Myocyte (in vitro differentiated cells): ENCODE measurements around the gene IL17F. TPM values are rescaled to one million over a fixed set of nuclear protein-coding genes. Genes with fewer than 3 reads are reported as not detected.

ENCODE experiments used
- DNase-seq: peaks from one replicate; pipeline ENCODE4 v3.0.0-alpha.2; 2012; ENCODE audit warnings: low read depth
- polyA plus RNA-seq: library from polyadenylated mRNA; unstranded; fragments of >200 nt; gene quantifications from one replicate; pipeline ENCODE4 v1.2.1, GENCODE V29; 2012; ENCODE audit warnings: missing spikeins
- total RNA-seq: library from RNA; depleted of rRNA; stranded (reverse); fragments of >200 nt; gene quantifications from 2 replicates; pipeline ENCODE4 v1.2.3, GENCODE V29; 2014

Gene IL17F
- not detected in 2 replicates for total RNA-seq
- not detected for polyA plus RNA-seq

GRCh38 chr6:52244400-52244799, at the start of gene IL17F:
IL17F (minus strand) TSS chr6:52244500; CDS start chr6:52244429, 71 bp downstream.
- no peak for DNase-seq

- DNase-seq, result peak; percentile 11
Observed at GRCh38 chr6:52293067-52293466, 48.8 kb upstream of the IL17F start.

- no peak for DNase-seq
Observed at GRCh38 chr6:52288841-52289240, 44.5 kb upstream of the IL17F start.

- no peak for DNase-seq
Observed at GRCh38 chr6:52288216-52288615, 43.9 kb upstream of the IL17F start.

GRCh38 chr6:52286798-52287432, 42.6 kb upstream of the IL17F start:
- peak; percentile 81 for DNase-seq

GRCh38 chr6:52285177-52286068, 41.1 kb upstream of the IL17F start:
- peak; percentile 33 for DNase-seq

GRCh38 chr6:52284460-52285176, 40.3 kb upstream of the IL17F start, which contains the start of gene MCM3:
MCM3 (minus strand) TSS chr6:52284742; CDS start chr6:52284674, 68 bp downstream.
- peak; percentile 100 for DNase-seq

GRCh38 chr6:52284131-52284459, 39.8 kb upstream of the IL17F start:
- peak; percentile 22 for DNase-seq

GRCh38 chr6:52283111-52283510, 38.8 kb upstream of the IL17F start:
- no peak for DNase-seq

- DNase-seq, result no peak
Observed at GRCh38 chr6:52276130-52276529, 31.8 kb upstream of the IL17F start.

GRCh38 chr6:52271852-52272460, 27.7 kb upstream of the IL17F start:
- no peak for DNase-seq

- DNase-seq, result peak; percentile 66
Observed at GRCh38 chr6:52263709-52264540, 19.6 kb upstream of the IL17F start.

- DNase-seq, result no peak
Observed at GRCh38 chr6:52262620-52263344, 18.5 kb upstream of the IL17F start.

- DNase-seq, result peak; percentile 55
Observed at GRCh38 chr6:52261229-52261628, 16.9 kb upstream of the IL17F start.

- DNase-seq, result no peak
Observed at GRCh38 chr6:52260634-52261033, 16.3 kb upstream of the IL17F start.

GRCh38 chr6:52255434-52255833, 11.1 kb upstream of the IL17F start:
- DNase-seq, result no peak

- DNase-seq, result no peak
Observed at GRCh38 chr6:52254731-52255378, 10.6 kb upstream of the IL17F start.

GRCh38 chr6:52253494-52253893, 9.2 kb upstream of the IL17F start:
- no peak for DNase-seq

GRCh38 chr6:52251113-52251512, 6.8 kb upstream of the IL17F start:
- DNase-seq, result no peak
